Endothelial cell of hepatic sinusoid (primary cell): Measurements from ENCODE around the gene PRDX6.
"Not testable (repeated sequence)": the region's sequence is repeated elsewhere in the genome, so short reads cannot be mapped to it uniquely, and the experiment has no call there.

ENCODE experiments used
- in situ Hi-C: cut with HindIII; loops from 2 replicates; pipeline ENCODE4 v1.10.0; 2017; ENCODE audit warnings: low sequenced_read_pairs

Gene PRDX6

DNA sequence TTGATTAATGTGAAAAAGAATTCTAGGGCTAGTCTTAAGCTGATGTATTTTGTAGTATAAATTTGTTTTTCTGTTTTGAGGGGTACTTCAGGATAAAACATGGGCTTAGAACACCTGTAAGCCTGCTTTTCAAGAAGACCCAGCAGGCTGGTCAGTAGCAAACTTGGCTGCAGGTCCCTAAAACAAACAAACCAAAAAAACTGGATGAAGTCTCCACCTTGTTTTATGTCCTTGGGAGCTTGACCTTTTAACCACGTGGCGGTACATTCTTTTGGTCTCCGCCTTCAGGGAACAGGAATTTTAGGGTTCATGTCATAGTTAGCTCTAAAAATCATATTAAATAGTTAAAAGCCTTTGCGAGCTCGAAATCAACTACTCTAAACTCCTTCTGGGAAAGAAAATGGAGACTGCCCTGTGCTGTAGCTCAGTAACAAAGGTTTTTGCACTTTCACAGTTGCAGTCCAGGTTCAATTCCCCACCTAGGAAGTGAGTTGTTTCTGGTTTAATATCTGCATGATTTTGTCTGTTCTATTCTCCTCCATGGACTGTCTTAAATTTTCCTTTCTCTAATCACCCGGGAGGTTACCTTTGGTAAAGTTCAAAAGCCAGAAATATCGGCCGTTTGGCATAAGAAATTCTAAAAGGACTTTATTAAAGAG is 18.6 kb downstream of the PRDX6 start:
- in situ Hi-C loops = no loop called here

DNA sequence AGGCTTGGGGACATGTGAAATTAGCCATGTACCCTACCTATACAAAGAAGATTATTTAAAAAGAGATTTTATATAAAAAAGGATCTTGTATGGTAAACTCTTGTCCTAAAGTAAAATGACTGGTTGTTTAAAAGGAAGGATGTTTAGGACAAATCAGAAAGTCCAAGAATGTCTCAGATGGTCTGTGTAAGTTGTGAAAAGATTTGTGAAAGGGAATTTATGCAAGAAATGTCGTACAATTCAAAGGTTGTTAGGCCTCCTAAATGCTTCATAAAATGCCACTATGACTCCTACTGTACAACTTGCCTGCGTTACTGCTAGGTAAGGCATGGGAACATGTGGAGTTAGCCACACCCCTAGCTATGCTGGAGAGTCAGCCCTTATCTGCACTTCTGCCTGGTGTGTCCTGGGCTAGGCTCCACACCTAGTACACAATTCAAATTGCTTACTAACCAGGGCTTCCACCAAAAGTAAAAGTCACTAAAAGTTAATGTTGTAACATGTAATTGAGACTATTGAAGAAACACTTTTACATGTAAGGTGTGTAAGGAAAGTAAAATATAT is 19.7 kb downstream of the PRDX6 start:
- in situ Hi-C loops = no loop called here

DNA sequence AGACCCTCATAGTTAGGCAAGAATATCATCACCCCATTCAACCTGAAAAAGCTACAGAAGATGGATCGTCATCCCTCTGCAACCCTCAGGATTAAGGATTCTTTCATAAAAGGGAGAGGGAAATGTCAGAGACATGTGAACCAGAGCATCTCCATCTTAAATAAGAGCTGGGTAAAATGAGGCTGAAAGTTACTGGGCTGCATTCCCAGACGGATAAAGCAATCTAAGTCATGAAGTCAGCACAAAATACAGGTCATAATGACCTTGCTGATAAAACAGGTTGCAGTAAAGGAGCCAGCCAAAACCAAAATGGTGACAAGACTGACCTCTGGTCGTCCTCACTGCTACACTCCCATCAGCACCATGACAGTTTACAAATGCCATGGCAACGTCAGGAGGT is 22.6 kb downstream of the PRDX6 start:
- in situ Hi-C loops = no loop called here

DNA sequence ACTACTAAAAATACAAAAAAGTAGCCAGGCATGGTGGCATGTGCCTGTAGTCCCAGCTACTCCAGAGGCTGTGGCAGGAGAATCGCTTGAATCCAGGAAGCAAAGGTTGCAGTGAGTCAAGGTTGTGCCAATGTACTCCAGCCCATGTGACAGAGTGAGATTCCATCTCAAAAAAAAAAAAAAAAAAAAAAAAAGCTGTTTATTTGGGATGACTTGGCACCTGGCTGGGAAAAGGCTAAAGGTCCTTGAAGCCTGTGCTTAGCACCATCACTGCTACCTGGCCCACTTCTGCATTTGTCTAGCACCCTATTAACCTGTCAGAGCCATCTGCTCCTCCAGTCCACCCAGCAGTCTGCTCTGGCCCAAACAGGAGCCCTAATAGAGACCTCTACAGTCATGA is 25.0 kb downstream of the PRDX6 start:
- in situ Hi-C loops = no loop called here

DNA sequence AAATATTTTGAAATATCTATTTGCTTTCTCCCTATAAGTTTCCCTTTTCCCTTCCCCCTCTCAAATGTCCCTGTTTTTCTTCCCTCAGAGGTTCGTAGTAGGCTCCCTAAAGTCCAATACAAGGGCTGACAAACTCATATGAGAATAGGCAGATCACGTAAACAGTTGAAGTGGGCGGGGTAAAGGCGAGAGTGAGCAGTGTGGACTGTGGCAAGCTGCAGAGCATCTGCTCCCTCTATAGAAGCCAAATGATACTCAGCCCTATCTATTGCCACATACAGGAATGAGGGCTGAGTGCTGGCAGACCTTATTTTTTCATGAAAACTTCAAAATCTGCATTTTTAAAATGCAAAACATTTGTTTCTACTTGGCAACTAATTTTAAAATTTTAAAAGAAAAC is 26.3 kb downstream of the PRDX6 start:
- in situ Hi-C loops = no loop called here

DNA sequence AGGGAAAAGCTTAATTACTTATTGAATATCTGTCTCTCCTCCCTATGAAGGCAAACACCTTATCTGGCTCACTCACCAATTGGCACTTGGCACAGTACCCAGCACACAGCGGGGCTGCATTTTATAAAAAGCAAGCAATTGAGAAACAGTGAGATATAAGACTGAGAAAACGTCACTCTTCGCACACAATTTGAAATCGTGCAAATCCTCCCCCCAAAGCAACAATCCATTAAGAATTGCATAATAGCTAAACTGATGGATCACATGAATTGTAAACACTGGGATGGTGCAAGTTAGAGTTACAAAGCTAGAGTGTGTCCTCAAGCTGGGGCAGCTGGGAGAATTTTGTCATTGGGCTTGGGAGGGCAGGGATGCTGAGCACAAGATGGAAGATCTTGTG is 27.1 kb downstream of the PRDX6 start:
- in situ Hi-C loops = no loop called here

DNA sequence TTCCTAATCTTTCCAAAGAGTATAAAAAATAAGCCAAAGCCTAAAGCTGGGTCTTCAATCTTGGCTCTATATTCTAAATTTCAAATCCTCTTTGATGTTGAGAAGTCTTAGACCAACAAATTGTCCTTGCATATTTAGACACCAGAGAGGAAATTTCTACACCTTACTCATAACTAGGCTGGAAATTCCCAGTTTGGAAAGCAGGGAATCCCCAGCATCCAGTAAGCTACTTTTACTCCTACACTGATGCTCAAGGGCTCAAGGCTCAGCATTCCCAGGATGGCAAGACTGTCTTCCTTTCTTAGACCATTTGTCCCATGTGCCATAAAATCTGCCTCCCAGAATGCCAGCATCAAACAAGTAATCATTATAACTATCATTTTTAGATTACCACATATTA is 28.3 kb downstream of the PRDX6 start:
- in situ Hi-C loops = no loop called here

DNA sequence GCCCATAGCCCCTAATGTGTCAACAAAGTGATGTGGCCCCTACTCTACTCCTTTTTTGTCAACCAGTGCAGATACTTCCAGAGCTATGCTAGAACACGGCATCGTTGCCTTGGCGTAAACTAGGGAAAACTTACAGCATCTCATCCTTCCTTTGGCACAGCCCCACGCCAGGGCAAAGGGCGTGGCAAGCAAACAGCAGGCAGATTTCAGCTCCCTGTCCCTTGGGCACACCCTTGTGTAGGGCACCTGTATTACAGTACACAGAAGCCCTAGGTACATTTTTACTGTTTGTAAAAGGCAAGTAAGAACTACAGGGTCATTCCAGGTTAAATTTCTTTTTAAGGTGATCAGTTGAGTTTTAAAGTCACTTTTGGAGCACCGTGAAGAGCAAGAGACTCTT is 29.3 kb downstream of the PRDX6 start:
- in situ Hi-C loops = no loop called here

DNA sequence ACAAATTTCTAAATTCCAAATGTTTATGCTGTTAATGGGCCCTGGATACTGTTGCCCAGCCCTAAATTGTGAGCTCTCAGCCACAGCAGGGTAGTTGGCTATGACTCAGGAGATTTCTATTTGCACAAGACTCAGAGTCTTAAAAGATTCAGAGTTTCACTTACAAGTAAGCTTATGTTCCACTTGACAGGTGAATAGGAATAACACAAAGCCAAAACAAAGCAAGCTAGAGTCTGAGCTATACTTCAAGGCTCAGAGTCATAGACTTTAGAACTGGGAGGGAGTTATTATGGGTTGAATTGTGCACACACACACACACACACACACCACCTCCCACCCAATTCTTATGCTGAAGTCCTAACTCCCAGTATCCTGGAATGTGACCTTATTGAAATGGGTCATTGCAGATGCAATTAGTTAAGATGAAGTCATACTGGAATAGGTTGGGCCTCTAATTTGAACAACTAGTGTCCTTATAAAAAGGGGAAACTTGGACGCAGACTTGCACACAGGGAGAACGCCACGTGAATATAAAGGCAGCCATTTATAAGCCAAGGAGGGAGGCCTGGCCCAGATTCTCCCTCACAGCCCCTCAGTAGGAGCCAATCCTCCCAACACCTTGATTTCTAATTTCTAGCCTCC is 30.2 kb downstream of the PRDX6 start:
- in situ Hi-C loops = no loop called here

DNA sequence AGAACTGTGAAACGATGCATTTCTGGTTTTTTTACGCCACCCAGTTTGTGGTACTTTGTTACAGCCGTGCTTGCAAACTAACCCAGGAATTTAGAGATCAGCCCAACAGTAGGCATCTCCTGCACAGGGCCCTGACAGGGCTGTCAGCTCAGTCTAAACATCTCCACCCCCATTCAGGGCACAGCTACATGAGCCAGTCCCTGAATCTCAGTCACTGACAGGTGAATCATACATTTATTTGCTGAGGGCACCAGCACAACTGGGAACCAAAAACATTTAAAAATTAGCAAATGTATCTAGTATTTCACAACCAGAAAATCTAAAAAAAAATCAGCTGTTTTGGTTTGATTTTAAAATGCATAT is 30.7 kb downstream of the PRDX6 start:
- in situ Hi-C loops = no loop called here

DNA sequence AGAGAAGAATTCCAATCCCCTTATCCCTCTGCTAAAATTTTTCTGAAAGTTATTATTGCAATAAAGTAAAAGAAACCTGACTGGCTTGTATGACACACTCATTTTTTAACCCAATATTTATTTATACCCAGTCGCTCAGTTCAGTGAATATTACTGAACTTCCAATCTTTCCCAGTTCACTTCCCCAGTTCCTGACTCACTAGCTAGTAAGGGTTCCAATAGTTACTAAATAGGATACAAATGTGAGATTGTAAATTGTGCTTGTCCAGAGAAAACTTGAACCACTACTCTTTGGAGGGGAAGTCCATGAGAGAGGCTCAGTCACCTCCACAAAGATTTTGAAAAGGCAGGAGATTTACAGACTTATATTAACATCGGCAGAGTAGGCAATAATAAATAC is 31.4 kb downstream of the PRDX6 start:
- in situ Hi-C loops = no loop called here

DNA sequence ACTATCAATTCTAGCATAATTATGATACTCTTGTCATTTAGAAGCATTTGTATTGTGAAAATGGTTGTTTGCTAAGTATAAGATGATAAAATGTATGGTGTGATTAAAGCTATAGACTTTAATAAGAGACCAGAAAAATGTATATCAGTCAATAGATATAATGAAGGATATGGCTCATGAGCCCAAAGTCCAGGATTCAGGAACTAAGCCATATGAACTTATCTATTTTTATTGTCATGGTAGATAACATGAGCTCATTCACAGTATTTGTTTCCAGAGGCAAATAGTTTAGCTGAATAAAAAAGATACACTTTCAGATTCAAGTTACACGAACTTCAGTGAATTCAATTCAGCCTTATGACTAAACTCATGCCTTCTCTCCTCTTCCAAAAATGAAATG is 32.7 kb downstream of the PRDX6 start:
- in situ Hi-C loops = no loop called here

DNA sequence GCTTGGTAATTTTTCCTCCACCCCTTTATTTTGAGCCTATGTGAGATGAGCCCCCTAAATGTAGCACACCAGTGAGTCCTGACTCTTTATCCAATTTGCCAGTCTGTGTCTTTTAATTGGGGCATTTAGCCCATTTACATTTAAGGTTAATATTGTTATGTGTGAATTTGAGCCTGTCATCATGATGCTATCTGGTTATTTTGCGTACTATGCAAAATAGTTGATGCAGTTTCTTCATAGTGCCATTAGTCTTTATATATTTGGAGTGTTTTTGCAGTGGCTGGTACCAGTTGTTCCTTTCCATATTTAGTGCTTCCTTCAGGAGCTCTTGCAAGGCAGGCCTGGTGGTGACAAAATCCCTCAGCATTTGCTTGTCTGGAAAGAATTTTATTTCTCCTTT is 37.4 kb downstream of the PRDX6 start:
- in situ Hi-C loops = not testable (repeated sequence)

DNA sequence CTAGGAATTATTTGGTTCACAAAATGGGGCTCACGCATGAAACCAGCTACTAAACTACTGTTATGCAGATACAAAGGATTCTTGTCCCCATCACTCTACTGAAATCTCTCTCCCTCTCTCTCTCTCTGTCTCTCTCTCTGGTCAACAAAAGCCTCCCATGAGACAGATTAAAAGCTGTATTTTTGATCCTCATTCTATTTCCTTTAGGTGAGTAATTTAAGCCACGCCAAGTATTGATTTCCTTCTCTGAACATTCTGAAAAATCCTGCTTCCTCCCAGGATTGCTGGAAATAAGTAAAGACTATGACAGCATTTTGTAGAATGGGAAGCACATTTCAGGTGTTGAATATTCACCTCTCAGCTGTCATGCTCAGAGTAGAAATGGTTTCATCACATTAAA is 43.7 kb downstream of the PRDX6 start:
- in situ Hi-C loops = no loop called here

DNA sequence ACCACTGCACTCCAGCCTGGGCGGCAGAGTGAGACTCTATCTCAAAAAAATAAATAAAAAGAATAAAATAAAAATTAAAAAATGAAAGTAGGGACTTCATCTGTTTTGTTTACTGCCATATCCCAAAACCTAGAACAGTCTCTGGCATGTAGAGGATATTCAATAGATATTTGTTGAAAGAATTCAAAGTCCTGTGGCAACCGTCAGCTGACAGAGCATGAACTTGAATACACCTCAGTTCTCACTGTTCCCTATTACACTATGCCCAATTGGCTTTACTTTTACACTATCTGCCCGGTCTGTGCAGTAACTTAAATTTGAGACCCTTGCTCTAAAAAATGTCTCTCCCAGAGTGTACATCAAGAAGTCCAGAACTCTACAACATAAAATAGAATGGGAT is 46.2 kb downstream of the PRDX6 start:
- in situ Hi-C loops = no loop called here

DNA sequence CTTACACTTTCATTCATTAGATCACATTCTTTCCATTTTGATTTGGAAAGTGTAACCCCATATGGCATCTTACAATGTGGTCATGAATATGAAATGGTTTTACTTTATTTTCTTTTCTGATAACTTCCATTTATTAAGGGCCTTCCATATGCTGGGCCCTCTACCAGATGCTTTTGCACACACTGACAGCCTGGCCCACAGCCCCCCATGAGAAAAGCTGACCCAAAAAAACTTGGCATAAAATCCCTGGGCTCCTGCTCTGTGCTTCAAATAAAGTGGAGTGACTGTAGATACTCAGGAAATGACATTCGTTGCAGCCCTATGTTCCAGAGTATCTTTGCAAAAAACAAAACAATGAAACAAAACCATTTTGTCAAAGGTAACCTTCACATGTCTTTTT is 48.8 kb downstream of the PRDX6 start:
- in situ Hi-C loops = no loop called here

DNA sequence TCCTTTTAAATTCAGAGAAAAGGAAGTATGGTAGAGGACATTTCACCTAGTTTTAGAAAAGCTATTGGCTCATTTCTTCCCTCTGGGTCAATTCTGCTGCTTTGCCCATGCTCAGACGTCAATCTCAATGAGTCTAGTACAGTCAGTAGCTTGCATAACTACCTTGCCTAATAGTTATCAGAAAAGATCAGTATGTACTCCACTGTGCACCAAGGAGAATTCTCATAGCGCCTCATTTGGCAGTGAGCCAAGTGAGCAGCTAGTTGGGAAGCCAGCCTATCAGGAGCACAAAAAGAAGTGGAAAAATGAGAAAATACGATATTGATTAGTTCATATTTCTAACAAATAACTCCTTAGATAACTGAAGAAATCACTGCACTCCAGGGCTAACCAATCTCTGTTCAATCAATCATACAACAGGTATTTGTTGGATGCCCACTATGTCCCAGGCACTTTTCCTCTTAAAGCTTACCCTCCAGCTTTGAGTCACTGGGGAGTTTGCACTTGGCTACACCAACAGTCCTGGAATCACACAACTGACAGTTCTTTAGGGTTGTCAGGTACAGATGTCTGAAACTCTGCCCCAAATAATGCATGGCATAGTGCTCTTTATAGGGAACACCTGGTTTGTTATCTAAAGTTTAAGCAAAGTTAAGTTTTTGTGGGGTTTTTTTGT is 50.2 kb downstream of the PRDX6 start:
- in situ Hi-C loops = no loop called here

DNA sequence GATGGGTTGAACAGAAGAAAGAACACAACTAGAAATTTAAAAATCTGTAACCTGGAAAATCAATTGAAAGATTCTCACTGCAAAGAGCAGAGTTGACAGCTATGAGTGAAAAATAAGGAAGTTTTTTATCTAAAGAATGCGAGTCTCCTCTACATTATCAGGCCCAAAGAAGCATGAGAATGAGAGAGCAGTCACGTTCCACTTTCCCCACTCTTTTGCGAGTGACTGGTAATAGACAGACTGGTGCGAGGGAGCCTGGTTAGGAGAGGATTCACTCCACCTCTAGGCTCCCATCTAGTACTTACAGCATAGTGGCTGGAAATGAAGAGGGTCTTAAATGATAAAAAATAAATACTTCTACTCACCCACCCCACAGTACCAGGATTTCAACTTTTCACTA is 52.0 kb downstream of the PRDX6 start:
- in situ Hi-C loops = no loop called here

DNA sequence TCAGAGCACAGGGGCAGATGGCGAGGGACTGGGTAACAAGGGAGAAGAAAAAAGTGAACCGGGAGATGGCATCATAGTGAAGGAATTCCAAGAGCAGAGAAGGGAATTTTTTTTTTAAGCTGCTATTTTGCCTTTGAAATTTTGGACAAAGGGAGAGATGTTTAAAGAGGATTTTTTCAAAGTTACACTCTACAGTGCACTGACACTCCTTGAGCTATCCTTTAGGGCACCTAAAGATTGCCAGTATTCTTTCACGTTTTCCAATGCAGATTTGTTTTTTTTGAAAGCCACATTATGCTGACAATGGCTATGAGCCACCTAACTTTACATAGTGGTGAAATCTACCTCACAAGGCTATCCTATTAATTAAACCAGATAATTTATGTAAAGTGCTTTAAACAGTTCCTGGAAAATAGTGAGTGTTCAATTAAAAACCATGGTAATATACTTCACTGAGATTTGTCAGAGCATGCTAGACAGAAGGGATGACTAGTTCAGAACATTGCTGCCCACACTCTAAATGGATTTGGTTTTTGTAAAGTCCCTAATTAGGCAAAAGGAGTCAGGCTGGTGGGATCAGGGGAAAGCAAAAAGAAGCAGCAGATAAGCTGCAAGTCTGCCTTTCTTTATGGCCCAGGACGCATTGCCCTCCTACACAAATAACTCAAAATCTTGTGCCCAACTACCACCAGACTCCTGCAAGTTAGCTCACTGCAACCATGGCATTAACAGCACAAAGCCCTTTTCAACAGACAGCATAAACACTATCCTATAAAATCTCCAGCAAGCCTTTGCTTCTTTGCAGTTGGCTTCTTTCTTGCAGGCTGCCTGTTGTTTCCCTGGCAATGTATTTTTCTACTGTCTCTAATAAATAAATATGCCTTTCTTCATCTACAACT is 53.9 kb downstream of the PRDX6 start:
- in situ Hi-C loops = no loop called here

DNA sequence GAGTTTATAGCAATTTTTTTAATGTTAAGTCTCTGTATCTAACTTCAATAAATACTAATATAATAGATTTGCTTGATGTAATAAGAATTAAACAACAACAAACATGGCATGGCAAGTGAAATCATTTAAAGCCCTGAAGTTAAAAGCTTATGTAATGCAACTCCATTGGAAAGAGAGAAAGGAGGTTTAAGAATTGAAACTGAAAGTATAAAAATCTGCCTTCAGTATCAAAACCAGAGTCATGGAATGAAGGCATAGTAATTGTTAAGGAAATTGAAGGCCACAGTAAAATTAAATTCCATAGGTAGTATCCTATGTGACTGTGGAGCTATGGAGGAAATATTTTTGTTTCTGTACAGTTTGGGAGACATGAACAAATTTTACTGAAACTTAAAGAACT is 55.1 kb downstream of the PRDX6 start:
- in situ Hi-C loops = no loop called here

DNA sequence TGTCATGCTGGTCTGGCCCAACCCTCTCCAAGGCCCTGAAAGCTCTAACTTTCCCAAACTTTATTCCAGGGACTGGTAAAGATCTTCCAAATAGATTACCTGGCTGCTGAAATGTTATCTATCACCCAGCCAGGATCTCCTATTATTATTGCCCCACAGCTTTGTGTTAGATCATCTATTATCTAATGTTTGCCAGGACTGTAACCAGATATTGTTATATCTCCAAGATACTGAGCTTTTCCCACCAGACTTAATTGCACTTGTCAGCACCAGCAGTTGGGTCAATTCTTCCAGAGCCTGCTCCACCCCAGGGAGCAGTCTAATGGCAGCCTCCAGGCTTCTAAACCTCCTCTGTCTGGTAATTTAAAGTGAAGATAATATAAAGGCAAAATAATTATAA is 59.1 kb downstream of the PRDX6 start:
- in situ Hi-C loops = no loop called here
